Lower lobe of right lung (tissue), 2 donors: ENCODE data around the gene RAB31. TPM values are rescaled to one million over a fixed set of nuclear protein-coding genes. Genes with fewer than 3 reads are reported as not detected.

Source experiments
- ATAC-seq, 2 donors: fragments of 200-7000 bp; cut with Tn5 transposase; one replicate each; pipeline ENCODE4 v1.9.1; 2020 to 2022; ENCODE audit warnings: mild to moderate bottlenecking in 2 of 2, moderate library complexity in 2 of 2
- DNase-seq: peaks from one replicate; pipeline ENCODE4 v3.0.0-alpha.2; 2020
- H3K27ac ChIP-seq: fragments of 200-600 bp; one replicate; pipeline ENCODE4 v1.8.0; 2022
- H3K27me3 ChIP-seq: fragments of 200-600 bp; one replicate; pipeline ENCODE4 v1.8.0; 2022; ENCODE audit warnings: low read depth
- H3K36me3 ChIP-seq: fragments of 200-600 bp; one replicate; pipeline ENCODE4 v1.8.0; 2022; ENCODE audit warnings: mild to moderate bottlenecking
- H3K4me1 ChIP-seq: fragments of 200-600 bp; one replicate; pipeline ENCODE4 v1.8.0; 2022
- H3K4me3 ChIP-seq: fragments of 200-600 bp; one replicate; pipeline ENCODE4 v1.8.0; 2022; ENCODE audit warnings: mild to moderate bottlenecking
- H3K9me3 ChIP-seq: fragments of 200-600 bp; one replicate; pipeline ENCODE4 v1.8.0; 2022
- CTCF ChIP-seq: fragments of 200-600 bp; IDR thresholded peaks from one replicate; pipeline ENCODE4 v1.8.0; 2022; ENCODE audit warnings: antibody characterized with exemption, mild to moderate bottlenecking
- intact Hi-C: fragments of 100-400 bp; cut with DNase I; formaldehyde crosslinking; loops from one replicate; pipeline ENCODE4 v1.11.0; 2022
- total RNA-seq: library from RNA; stranded (reverse); fragmentation: NEBNext Ultra II Directional; extraction: Animal tissue kit (Norgen Biotek cat#: 25700); gene quantifications from one replicate; pipeline ENCODE4 v1.2.1, GENCODE V29; 2021
- donor health status: DM: no; HTN: yes; CAD: no; lungs with severe emphysema.

RAB31 gene
- total RNA-seq, 1 donor from 2014 or later, result 110 TPM

GRCh38 chr18:9876212-9876866 lies 168.2 kb downstream of the RAB31 start:
- peaks cover 14% of the 10 kb centered on the region for H3K4me1 ChIP-seq
- peak overlapping the region; percentile 12 for H3K4me3 ChIP-seq
- ATAC-seq (peak in 1 of 2 donors; percentile 28), DNase-seq (no peak)
- H3K9me3 ChIP-seq, result no peaks in the 10 kb centered on the region
- H3K27ac ChIP-seq, result peak overlapping the region; percentile 80
- no peak for TF ChIP-seq CTCF
- no peaks in the 10 kb centered on the region for H3K27me3 ChIP-seq
- no peaks in the 10 kb centered on the region for H3K36me3 ChIP-seq
- intact Hi-C loops, result no loop called here

GRCh38 chr18:9876867-9877654 lies 169.0 kb downstream of the RAB31 start:
- Histone ChIP-seq H3K9me3 (no peaks in the 10 kb centered on the region), H3K27ac (peak overlapping the region; percentile 80), H3K4me3 (peak overlapping the region; percentile 12), H3K4me1 (peaks cover 14% of the 10 kb centered on the region), H3K36me3 (no peaks in the 10 kb centered on the region), H3K27me3 (no peaks in the 10 kb centered on the region)
- no peak for TF ChIP-seq CTCF
- ATAC-seq (peak; percentile 79 to 81), DNase-seq (no peak)
- intact Hi-C loops, result no loop called here

GRCh38 chr18:9877655-9878014 lies 169.5 kb downstream of the RAB31 start:
- no peaks in the 10 kb centered on the region for H3K9me3 ChIP-seq
- H3K27ac ChIP-seq, result peak overlapping the region; percentile 80
- intact Hi-C loops, result no loop called here
- H3K36me3 ChIP-seq, result no peaks in the 10 kb centered on the region
- H3K4me1 ChIP-seq, result peaks cover 14% of the 10 kb centered on the region
- no peak for TF ChIP-seq CTCF
- ATAC-seq (no peak), DNase-seq (no peak)
- H3K27me3 ChIP-seq, result no peaks in the 10 kb centered on the region
- H3K4me3 ChIP-seq, result no peak overlapping the region

GRCh38 chr18:9878095-9878494 lies 170.0 kb downstream of the RAB31 start:
- no peak for DNase-seq
- ATAC-seq, result no peak
- Histone ChIP-seq H3K36me3 (no peaks in the 10 kb centered on the region), H3K4me1 (peaks cover 14% of the 10 kb centered on the region), H3K27me3 (no peaks in the 10 kb centered on the region), H3K9me3 (no peaks in the 10 kb centered on the region), H3K27ac (no peak overlapping the region), H3K4me3 (no peak overlapping the region)
- intact Hi-C loops, result no loop called here
- TF ChIP-seq CTCF, result no peak

- H3K4me1 ChIP-seq, result peaks cover 14% of the 10 kb centered on the region
- no peak for TF ChIP-seq CTCF
- ATAC-seq (no peak), DNase-seq (no peak)
- no peaks in the 10 kb centered on the region for H3K27me3 ChIP-seq
- intact Hi-C loops, result no loop called here
- H3K4me3 ChIP-seq, result no peak overlapping the region
- no peaks in the 10 kb centered on the region for H3K9me3 ChIP-seq
- H3K36me3 ChIP-seq, result no peaks in the 10 kb centered on the region
- no peak overlapping the region for H3K27ac ChIP-seq
Observed at GRCh38 chr18:9878783-9879242, 170.7 kb downstream of the RAB31 start.
